ENCODE data around the gene TIGD4. TPM values are rescaled to one million over a fixed set of nuclear protein-coding genes. Genes with fewer than 3 reads are reported as not detected.

TIGD4 gene
- total RNA-seq, 4 donors from 2014 or later, result 0.57 to 0.94 TPM; not detected in 2

GRCh38 chr4:152803541-152803940 lies 24.0 kb upstream of the TIGD4 start:
- no peak for DNase-seq

GRCh38 chr4:152795891-152796290 lies 16.4 kb upstream of the TIGD4 start:
- no peaks in the 10 kb centered on the region for H3K9me3 ChIP-seq
- H3K4me3 ChIP-seq, result no peak overlapping the region
- H3K27me3 ChIP-seq, result no peaks in the 10 kb centered on the region
- DNase-seq, result no peak
- TF ChIP-seq CTCF (IDR thresholded peaks at IDR 0.05), result no peak
- TF ChIP-seq POLR2A (IDR thresholded peaks at IDR 0.05), result no peak
- H3K4me1 ChIP-seq, result no peaks in the 10 kb centered on the region
- no peak overlapping the region for H3K27ac ChIP-seq
- no peaks in the 10 kb centered on the region for H3K36me3 ChIP-seq

More at GRCh38 chr4:152803541-152803940, 24.0 kb upstream of the TIGD4 start:
- H3K4me1 ChIP-seq, result no peaks in the 10 kb centered on the region
- H3K27me3 ChIP-seq, result no peaks in the 10 kb centered on the region
- H3K27ac ChIP-seq, result no peak overlapping the region
- H3K9me3 ChIP-seq, result no peaks in the 10 kb centered on the region
- H3K4me3 ChIP-seq, result no peak overlapping the region
- TF ChIP-seq POLR2A (IDR thresholded peaks at IDR 0.05), result no peak
- TF ChIP-seq CTCF (IDR thresholded peaks at IDR 0.05), result no peak
- H3K36me3 ChIP-seq, result no peaks in the 10 kb centered on the region

GRCh38 chr4:152786627-152787026 lies 7.1 kb upstream of the TIGD4 start:
- no peak overlapping the region for H3K4me3 ChIP-seq
- DNase-seq, result no peak
- H3K27ac ChIP-seq, result no peak overlapping the region
- no peaks in the 10 kb centered on the region for H3K9me3 ChIP-seq
- no peaks in the 10 kb centered on the region for H3K27me3 ChIP-seq
- H3K36me3 ChIP-seq, result no peaks in the 10 kb centered on the region
- no peak for TF ChIP-seq POLR2A (IDR thresholded peaks at IDR 0.05)
- no peak for TF ChIP-seq CTCF (IDR thresholded peaks at IDR 0.05)
- H3K4me1 ChIP-seq, result peaks cover 0 to 17% (median 0%) of the 10 kb centered on the region in 4 donors

GRCh38 chr4:152785639-152786615 lies 6.4 kb upstream of the TIGD4 start:
- Histone ChIP-seq H3K27me3 (no peaks in the 10 kb centered on the region), H3K27ac (no peak overlapping the region), H3K4me1 (peaks cover 0 to 24% (median 0%) of the 10 kb centered on the region in 4 donors), H3K4me3 (no peak overlapping the region), H3K36me3 (no peaks in the 10 kb centered on the region), H3K9me3 (no peaks in the 10 kb centered on the region)
- DNase-seq, result no peak
- TF ChIP-seq CTCF (IDR thresholded peaks at IDR 0.05) (no peak), POLR2A (IDR thresholded peaks at IDR 0.05) (no peak)

- no peak for DNase-seq
- no peak overlapping the region for H3K4me3 ChIP-seq
- peaks cover 0 to 26% (median 0%) of the 10 kb centered on the region in 4 donors for H3K4me1 ChIP-seq
- H3K9me3 ChIP-seq, result no peaks in the 10 kb centered on the region
- H3K36me3 ChIP-seq, result no peaks in the 10 kb centered on the region
- no peaks in the 10 kb centered on the region for H3K27me3 ChIP-seq
- no peak overlapping the region for H3K27ac ChIP-seq
- TF ChIP-seq CTCF (IDR thresholded peaks at IDR 0.05) (no peak), POLR2A (IDR thresholded peaks at IDR 0.05) (no peak)
These were observed 5.2 kb upstream of the TIGD4 start for GRCh38 chr4:152784490-152785350.

Data from Peyer's patch (tissue), 4 donors.